Measurements from ENCODE around the gene LRRC4C.

- TF ChIP-seq SIN3A (IDR thresholded peaks at IDR 0.05; ENCODE audit: borderline replicate concordance, low read depth, low read length) (no peak), CTCF (IDR thresholded peaks at IDR 0.05) (no peak), RCOR1 (IDR thresholded peaks at IDR 0.05; ENCODE audit: low read length) (no peak), USF2 (IDR thresholded peaks at IDR 0.05; ENCODE audit: borderline replicate concordance, low read depth, low read length) (no peak), POLR2AphosphoS5 (IDR thresholded peaks at IDR 0.05; ENCODE audit: low read depth, low read length) (no peak), RFX5 (IDR thresholded peaks at IDR 0.05; ENCODE audit: low read length) (no peak), NFIC (IDR thresholded peaks at IDR 0.05; ENCODE audit: borderline replicate concordance) (no peak), REST (IDR thresholded peaks at IDR 0.05; ENCODE audit: low read depth, low read length) (no peak)
These were observed 75.1 kb downstream of the LRRC4C start for GRCh38 chr11:41384329-41384728.

All from SK-N-SH (cell line).